AG09319 (cell line): Measurements from ENCODE around the gene UBE2E3.
"Not testable (repeated sequence)": the region's sequence is repeated elsewhere in the genome, so short reads cannot be mapped to it uniquely, and the experiment has no call there.

Experiments
- DNase-seq: peaks from one replicate; pipeline ENCODE4 v3.0.0-alpha.2; 2010; ENCODE audit warnings: low read depth; ENCODE audit errors: extremely low read depth
- TF ChIP-seq, protein P1 (sequence below): IDR thresholded peaks from 2 replicates; pipeline ENCODE4 v1.5.1; 2011; ENCODE audit warnings: low read depth, mild to moderate bottlenecking, inconsistent platforms, low read length, moderate library complexity

UBE2E3 gene

DNA sequence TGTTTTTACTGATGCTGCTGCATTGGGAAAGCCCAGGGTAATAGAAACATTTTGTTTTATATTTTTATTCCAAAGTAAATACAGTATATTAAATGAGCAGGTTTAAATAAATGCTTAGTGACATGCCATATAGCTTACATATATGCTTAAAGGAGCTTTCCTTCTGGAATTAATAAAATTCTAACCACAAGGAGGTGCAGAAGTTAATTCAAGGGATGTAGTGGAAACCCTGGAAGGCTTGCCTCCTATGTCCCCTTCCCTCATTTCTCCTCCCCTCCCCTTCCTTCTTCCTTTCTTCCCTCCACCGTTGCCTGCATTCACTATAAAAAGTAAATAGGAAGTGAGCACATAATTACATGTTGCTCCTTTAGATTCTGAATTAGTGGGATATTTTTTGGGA is 96.3 kb downstream of the UBE2E3 start:
- DNase-seq = no peak
- TF ChIP-seq, protein P1, sequence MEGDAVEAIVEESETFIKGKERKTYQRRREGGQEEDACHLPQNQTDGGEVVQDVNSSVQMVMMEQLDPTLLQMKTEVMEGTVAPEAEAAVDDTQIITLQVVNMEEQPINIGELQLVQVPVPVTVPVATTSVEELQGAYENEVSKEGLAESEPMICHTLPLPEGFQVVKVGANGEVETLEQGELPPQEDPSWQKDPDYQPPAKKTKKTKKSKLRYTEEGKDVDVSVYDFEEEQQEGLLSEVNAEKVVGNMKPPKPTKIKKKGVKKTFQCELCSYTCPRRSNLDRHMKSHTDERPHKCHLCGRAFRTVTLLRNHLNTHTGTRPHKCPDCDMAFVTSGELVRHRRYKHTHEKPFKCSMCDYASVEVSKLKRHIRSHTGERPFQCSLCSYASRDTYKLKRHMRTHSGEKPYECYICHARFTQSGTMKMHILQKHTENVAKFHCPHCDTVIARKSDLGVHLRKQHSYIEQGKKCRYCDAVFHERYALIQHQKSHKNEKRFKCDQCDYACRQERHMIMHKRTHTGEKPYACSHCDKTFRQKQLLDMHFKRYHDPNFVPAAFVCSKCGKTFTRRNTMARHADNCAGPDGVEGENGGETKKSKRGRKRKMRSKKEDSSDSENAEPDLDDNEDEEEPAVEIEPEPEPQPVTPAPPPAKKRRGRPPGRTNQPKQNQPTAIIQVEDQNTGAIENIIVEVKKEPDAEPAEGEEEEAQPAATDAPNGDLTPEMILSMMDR = no peak

DNA sequence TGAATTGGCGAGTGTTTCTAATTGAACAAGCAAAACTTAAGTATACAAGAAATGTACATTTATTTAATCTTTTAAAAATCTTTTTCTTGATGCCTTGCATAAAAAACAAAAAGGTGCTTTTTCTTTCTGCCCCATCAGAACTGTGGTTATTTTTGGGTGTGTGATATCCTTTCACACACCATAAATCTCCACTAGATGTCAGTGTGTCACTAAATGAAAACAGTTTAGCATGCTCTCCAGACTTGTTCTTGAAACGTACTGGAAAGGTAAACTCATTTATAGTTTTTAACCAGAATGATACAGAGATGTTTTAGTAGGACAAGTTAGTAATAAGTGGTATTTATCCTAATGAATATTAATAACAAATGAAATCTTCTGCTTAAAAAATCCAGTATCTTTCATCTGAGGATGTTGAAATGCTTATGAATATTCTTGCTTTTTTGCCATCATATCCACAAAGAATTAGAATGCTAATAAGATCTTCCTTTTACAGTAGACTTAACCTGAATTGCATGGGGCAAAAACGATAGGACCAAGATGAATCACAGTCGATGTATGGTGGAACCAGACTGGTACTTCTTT is 96.8 kb downstream of the UBE2E3 start:
- no peak for DNase-seq
- TF ChIP-seq, protein P1 = peak; percentile 59

DNA sequence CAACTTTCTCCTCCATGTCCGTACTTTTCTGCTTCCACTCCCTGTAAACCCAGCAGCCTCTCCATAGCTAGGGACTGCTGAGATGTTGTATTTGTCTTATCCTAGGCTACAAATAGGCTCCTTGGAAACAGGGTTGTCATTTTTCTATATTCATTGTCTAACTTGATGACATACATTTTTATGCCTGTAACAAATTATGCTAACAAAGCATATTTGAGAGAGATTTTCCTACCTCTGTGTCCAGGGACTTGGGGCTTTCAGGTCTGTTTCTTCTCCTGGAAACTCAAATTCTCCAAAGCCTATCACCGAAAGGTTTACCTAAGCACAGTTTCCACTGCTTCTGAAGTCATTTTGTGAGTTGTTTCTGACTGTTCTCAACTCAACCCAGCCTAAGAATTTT is 102.7 kb downstream of the UBE2E3 start:
- no peak for DNase-seq
- TF ChIP-seq, protein P1 = no peak

DNA sequence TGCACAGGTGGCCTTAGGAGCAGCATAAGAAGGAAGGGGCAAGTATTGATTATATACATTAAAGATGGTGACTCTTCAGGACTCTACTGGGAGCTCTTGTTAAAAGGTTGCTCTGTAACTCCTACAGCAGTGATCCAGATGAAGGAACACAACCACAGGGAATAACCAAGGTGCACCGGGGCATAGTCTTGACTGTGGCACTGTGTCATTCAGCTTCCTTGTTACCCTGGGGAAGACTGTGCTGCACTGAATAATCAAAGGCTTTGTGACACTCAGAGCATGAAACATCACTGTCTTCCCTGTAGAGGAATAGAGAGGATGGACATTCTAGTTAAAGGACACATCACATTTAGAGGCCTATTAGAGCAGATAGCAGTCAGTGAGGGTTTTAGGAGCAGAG is 105.3 kb downstream of the UBE2E3 start:
- DNase-seq = no peak

DNA sequence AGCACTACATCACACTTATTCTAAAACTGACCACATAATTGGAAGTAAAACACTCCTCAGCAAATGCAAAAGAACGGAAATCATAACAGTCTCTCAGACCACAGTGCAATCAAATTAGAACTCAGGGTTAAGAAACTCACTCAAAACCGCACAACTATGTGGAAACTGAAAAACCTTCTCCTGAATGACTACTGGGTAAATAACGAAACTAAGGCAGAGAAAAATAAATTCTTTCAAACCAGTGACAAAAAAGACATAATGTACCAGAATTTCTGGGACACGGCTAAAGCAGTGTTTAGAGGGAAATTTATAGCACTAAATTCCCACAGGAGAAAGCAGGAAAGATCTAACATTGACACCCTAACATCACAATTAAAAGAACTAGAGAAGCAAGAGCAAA is 111.5 kb downstream of the UBE2E3 start:
- not testable (repeated sequence) for DNase-seq

More for the DNA sequence above, 105.3 kb downstream of the UBE2E3 start:
- TF ChIP-seq, protein P1 = no peak

GRCh38 chr2:181095486-181095885 is 115.1 kb downstream of the UBE2E3 start:
- no peak for DNase-seq
- TF ChIP-seq, protein P1 = no peak

DNA sequence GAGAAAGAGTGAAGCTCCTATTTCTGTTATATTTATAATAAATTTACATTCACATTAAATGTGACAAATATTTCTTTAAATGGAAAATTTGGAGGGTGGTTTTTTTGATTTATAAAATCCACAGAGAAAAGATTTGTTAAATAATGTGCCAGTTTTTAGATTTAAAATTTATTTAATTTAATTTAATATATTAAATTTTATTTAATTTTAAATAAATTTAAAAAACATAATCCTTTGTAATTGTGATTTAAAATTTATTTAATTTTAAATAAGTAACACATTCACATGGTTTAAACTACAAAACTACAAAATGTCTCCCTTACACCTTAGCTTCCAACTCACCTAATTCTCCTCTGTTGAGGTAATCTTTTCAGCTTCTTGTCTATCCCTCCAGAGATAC is 123.3 kb downstream of the UBE2E3 start:
- no peak for DNase-seq
- TF ChIP-seq, protein P1 = no peak

DNA sequence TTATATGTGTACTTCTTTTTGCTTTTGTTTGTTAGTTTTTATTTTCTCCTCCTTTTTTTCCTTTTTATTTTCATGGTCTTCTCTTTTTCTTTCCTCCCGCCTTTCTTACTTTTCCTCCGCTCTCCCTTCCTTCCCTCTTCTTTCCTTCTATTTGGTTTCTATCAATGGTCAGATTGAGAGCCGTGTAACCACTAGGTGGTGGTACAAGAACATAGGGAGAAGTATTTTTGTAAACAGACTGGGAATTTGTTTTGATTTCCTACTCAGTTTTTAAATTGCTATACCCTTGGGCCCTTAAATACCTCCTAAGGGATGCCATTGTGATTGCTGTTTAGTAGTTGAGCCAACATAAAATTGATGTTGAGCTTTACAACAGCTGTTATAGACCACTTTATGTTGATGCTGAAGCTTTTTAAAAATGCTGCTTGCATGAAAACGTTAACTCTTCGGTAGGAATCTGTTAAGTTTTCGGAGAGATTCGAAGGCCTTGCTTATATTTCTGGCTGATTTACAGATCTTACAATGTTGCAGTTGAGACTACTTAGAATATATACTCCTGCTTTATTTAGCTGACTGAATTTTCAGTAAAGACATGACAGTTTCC is 124.2 kb downstream of the UBE2E3 start:
- DNase-seq = peak; percentile 58
- TF ChIP-seq, protein P1 = peak; percentile 86
